Inferior parietal cortex (tissue), 1 donor: ENCODE measurements around the gene WDR53.
"Not testable (repeated sequence)": the region's sequence is repeated elsewhere in the genome, so short reads cannot be mapped to it uniquely, and the experiment has no call there.

ENCODE experiments used
- DNase-seq: peaks from one replicate; pipeline ENCODE4 v3.0.0-alpha.2; 2016; ENCODE audit errors: extremely low spot score

The WDR53 gene

GRCh38 chr3:196558476-196558875, 9.9 kb downstream of the WDR53 start:
- no peak for DNase-seq

- DNase-seq, result no peak
These were observed 11.1 kb downstream of the WDR53 start for GRCh38 chr3:196557236-196557635.

GRCh38 chr3:196555295-196555694, 13.1 kb downstream of the WDR53 start:
- DNase-seq, result no peak

GRCh38 chr3:196554205-196554604, 14.1 kb downstream of the WDR53 start:
- DNase-seq, result no peak

GRCh38 chr3:196553551-196553950, 14.8 kb downstream of the WDR53 start:
- DNase-seq, result no peak

- no peak for DNase-seq
These were observed 16.1 kb downstream of the WDR53 start for GRCh38 chr3:196552253-196552652.

GRCh38 chr3:196550172-196550571, 18.2 kb downstream of the WDR53 start:
- not testable (repeated sequence) for DNase-seq

GRCh38 chr3:196549312-196549711, 19.0 kb downstream of the WDR53 start:
- DNase-seq, result not testable (repeated sequence)

- no peak for DNase-seq
These were observed 21.3 kb downstream of the WDR53 start for GRCh38 chr3:196547067-196547466.

GRCh38 chr3:196546537-196546936, 21.8 kb downstream of the WDR53 start:
- no peak for DNase-seq

GRCh38 chr3:196544491-196544992, 23.8 kb downstream of the WDR53 start:
- no peak for DNase-seq

- no peak for DNase-seq
These were observed 26.5 kb downstream of the WDR53 start for GRCh38 chr3:196541684-196542445.

GRCh38 chr3:196537319-196537984, 30.9 kb downstream of the WDR53 start:
- peak; percentile 30 for DNase-seq

- DNase-seq, result no peak
These were observed 35.1 kb downstream of the WDR53 start for GRCh38 chr3:196533260-196533681.

- DNase-seq, result no peak
These were observed 36.9 kb downstream of the WDR53 start for GRCh38 chr3:196531418-196531817.

GRCh38 chr3:196528639-196529233, 39.6 kb downstream of the WDR53 start:
- peak; percentile 51 for DNase-seq

- DNase-seq, result no peak
These were observed 43.2 kb downstream of the WDR53 start for GRCh38 chr3:196525141-196525540.

GRCh38 chr3:196524527-196524926, 43.8 kb downstream of the WDR53 start:
- no peak for DNase-seq

- no peak for DNase-seq
These were observed 44.5 kb downstream of the WDR53 start for GRCh38 chr3:196523841-196524240.

- DNase-seq, result not testable (repeated sequence)
These were observed 47.1 kb downstream of the WDR53 start for GRCh38 chr3:196521291-196521690.

GRCh38 chr3:196519718-196520082, 48.7 kb downstream of the WDR53 start:
- DNase-seq, result no peak

- DNase-seq, result peak; percentile 62
These were observed 49.2 kb downstream of the WDR53 start for GRCh38 chr3:196518966-196519717.
